Measurements from ENCODE around the gene EYA3. TPM values are rescaled to one million over a fixed set of nuclear protein-coding genes. Genes with fewer than 3 reads are reported as not detected.

The EYA3 gene
- total and polyA plus RNA-seq, 2 donors (not counting 3 experiments of a cell fraction or from before 2014, with no cell fraction given): 12.7 to 33.0 TPM

- dilution Hi-C loops (cut with MboI; ENCODE audit: extremely low pct_ligation_motif_present, low sequenced_read_pairs) (no loop called here), intact Hi-C loops (cut with micrococcal nuclease) (loop anchor here (2.0 kb wide), 2 partner anchors 37 to 61 kb away; partner anchors contain the start of gene EYA3)
- Histone ChIP-seq H3K36me3 (ENCODE audit: control insufficient read depth in 2 of 2, extremely low read depth in 1 of 2, insufficient read depth in 2 of 2, low read length in 2 of 2) (no peaks in the 10 kb centered on the region), H3K4me2 (ENCODE audit: insufficient read depth, low read length) (no peak overlapping the region), H3K4me3 (replicated peaks in 1 of 3; ENCODE audit: insufficient read depth in 1 of 3, low read depth in 1 of 3, low read length in 3 of 3) (no peak overlapping the region), H4K20me1 (replicated peaks; ENCODE audit: control insufficient read depth, extremely low read depth, insufficient read depth, low read length) (no peaks in the 10 kb centered on the region), H2AFZ (ENCODE audit: low read depth, low read length) (no peak overlapping the region), H3K9me1 (replicated peaks; ENCODE audit: control insufficient read depth, extremely low read depth, insufficient read depth, low read length) (no peaks in the 10 kb centered on the region), H3K9ac (replicated peaks; ENCODE audit: extremely low read depth, insufficient read depth, low read length) (no peak overlapping the region), H3K9me3 (replicated peaks; ENCODE audit: control insufficient read depth, insufficient read depth, low read length) (no peaks in the 10 kb centered on the region), H3K79me2 (ENCODE audit: control insufficient read depth, insufficient read depth, low read length) (peaks cover 4% of the 10 kb centered on the region), H3K4me1 (ENCODE audit: control insufficient read depth, extremely low read depth, insufficient read depth, low read length) (peaks cover 19% of the 10 kb centered on the region), H3K27ac (ENCODE audit: insufficient read depth, low read depth, low read length) (no peak overlapping the region), H3K27me3 (ENCODE audit: control insufficient read depth in 2 of 2, insufficient read depth in 2 of 2, low read length in 2 of 2) (no peaks in the 10 kb centered on the region)
- FAIRE-seq (no peak), DNase-seq (ENCODE audit: low read depth, low spot score) (no peak)
- BruUV-seq (replicated peaks): no TSS peak
- POLR2A ChIA-PET: no interaction called here
- TF ChIP-seq, protein P1, sequence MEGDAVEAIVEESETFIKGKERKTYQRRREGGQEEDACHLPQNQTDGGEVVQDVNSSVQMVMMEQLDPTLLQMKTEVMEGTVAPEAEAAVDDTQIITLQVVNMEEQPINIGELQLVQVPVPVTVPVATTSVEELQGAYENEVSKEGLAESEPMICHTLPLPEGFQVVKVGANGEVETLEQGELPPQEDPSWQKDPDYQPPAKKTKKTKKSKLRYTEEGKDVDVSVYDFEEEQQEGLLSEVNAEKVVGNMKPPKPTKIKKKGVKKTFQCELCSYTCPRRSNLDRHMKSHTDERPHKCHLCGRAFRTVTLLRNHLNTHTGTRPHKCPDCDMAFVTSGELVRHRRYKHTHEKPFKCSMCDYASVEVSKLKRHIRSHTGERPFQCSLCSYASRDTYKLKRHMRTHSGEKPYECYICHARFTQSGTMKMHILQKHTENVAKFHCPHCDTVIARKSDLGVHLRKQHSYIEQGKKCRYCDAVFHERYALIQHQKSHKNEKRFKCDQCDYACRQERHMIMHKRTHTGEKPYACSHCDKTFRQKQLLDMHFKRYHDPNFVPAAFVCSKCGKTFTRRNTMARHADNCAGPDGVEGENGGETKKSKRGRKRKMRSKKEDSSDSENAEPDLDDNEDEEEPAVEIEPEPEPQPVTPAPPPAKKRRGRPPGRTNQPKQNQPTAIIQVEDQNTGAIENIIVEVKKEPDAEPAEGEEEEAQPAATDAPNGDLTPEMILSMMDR (IDR thresholded peaks at IDR 0.05; ENCODE audit: extremely low read depth in 1 of 2, insufficient read depth in 1 of 2, low read depth in 1 of 2, low read length in 2 of 2): no peak
- TF ChIP-seq MAX (IDR thresholded peaks at IDR 0.05; ENCODE audit: insufficient read depth, insufficient read length): no peak
- TF ChIP-seq GATA2 (IDR thresholded peaks at IDR 0.05; ENCODE audit: insufficient read depth, insufficient read length, low read depth, low read length): no peak
- CTCF ChIA-PET: interaction anchor here (1.2 to 2.0 kb wide), 3 partner anchors 35 to 64 kb away, joined by 3 to 8 read pairs (median 3); no protein-coding TSS in a partner anchor
Observed at GRCh38 chr1:28027660-28028059, 60.8 kb downstream of the EYA3 start.

DNA sequence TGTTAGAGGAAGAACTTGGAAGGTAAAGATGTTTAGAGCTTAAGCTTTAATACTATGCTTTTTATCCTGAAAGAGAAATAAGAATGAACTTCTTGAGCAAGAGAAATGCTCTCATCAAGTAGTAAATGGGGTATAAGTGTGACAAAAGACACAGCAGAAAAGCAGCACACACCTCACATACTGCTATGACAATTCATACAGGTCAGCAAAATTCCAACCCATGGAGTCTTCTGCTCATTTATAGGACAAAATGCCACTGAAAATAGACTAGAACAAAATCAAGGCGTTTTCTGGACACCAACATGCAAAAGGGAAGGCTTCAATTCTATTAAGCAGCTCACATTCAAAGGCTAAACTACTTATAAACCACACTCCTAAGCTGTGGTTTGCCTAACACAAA, 61.2 kb downstream of the EYA3 start:
- POLR2A ChIA-PET: interaction anchor here (0.7 kb wide), 1 partner anchor 25 kb away, joined by 3 read pairs; no protein-coding TSS in a partner anchor
- Histone ChIP-seq H3K9me1 (replicated peaks; ENCODE audit: control insufficient read depth, extremely low read depth, insufficient read depth, low read length) (no peaks in the 10 kb centered on the region), H2AFZ (ENCODE audit: low read depth, low read length) (no peak overlapping the region), H3K4me2 (ENCODE audit: insufficient read depth, low read length) (no peak overlapping the region), H3K27ac (ENCODE audit: insufficient read depth, low read depth, low read length) (no peak overlapping the region), H3K36me3 (ENCODE audit: control insufficient read depth in 2 of 2, extremely low read depth in 1 of 2, insufficient read depth in 2 of 2, low read length in 2 of 2) (no peaks in the 10 kb centered on the region), H4K20me1 (replicated peaks; ENCODE audit: control insufficient read depth, extremely low read depth, insufficient read depth, low read length) (no peaks in the 10 kb centered on the region), H3K9me3 (replicated peaks; ENCODE audit: control insufficient read depth, insufficient read depth, low read length) (no peaks in the 10 kb centered on the region), H3K79me2 (ENCODE audit: control insufficient read depth, insufficient read depth, low read length) (peaks cover 4% of the 10 kb centered on the region), H3K4me3 (replicated peaks in 1 of 3; ENCODE audit: insufficient read depth in 1 of 3, low read depth in 1 of 3, low read length in 3 of 3) (no peak overlapping the region), H3K9ac (replicated peaks; ENCODE audit: extremely low read depth, insufficient read depth, low read length) (no peak overlapping the region), H3K4me1 (ENCODE audit: control insufficient read depth, extremely low read depth, insufficient read depth, low read length) (peaks cover 19% of the 10 kb centered on the region), H3K27me3 (ENCODE audit: control insufficient read depth in 2 of 2, insufficient read depth in 2 of 2, low read length in 2 of 2) (no peaks in the 10 kb centered on the region)
- no peak for FAIRE-seq
- dilution Hi-C loops (cut with MboI; ENCODE audit: extremely low pct_ligation_motif_present, low sequenced_read_pairs) (no loop called here), intact Hi-C loops (cut with micrococcal nuclease) (no loop called here)
- CTCF ChIA-PET: interaction anchor here (1.2 to 1.4 kb wide), 2 partner anchors 35 to 40 kb away, joined by 3 read pairs; no protein-coding TSS in a partner anchor
- TF ChIP-seq FOS (IDR thresholded peaks at IDR 0.05; ENCODE audit: borderline replicate concordance, insufficient read depth, low read length) (no peak), GATA2 (IDR thresholded peaks at IDR 0.05; ENCODE audit: insufficient read depth, insufficient read length, low read depth, low read length) (no peak), POLR2A (IDR thresholded peaks at IDR 0.05; ENCODE audit: low read depth, low read length) (no peak), EZH2 (IDR thresholded peaks at IDR 0.05; ENCODE audit: borderline replicate concordance, low read depth, low read length, severe bottlenecking) (no peak), POLR2AphosphoS5 (IDR thresholded peaks at IDR 0.05; ENCODE audit: insufficient read depth, low read depth, low read length) (no peak), MYC (IDR thresholded peaks at IDR 0.05; ENCODE audit: low read depth, low read length) (no peak), JUN (IDR thresholded peaks at IDR 0.05; ENCODE audit: borderline replicate concordance, insufficient read depth, insufficient read length, low read depth) (no peak), MAX (IDR thresholded peaks at IDR 0.05; ENCODE audit: insufficient read depth, insufficient read length) (no peak)
- TF ChIP-seq, protein P1 (IDR thresholded peaks at IDR 0.05; ENCODE audit: extremely low read depth in 1 of 2, insufficient read depth in 1 of 2, low read depth in 1 of 2, low read length in 2 of 2): no peak
- no peak for DNase-seq (ENCODE audit: low read depth, low spot score)
- BruUV-seq (replicated peaks): no TSS peak

Measured in endothelial cell of umbilical vein (primary cell).